Panc1 (cell line): ENCODE measurements around the gene CROCC2.

Experiments
- POLR2AphosphoS5 ChIP-seq: IDR thresholded peaks from 2 replicates; pipeline ENCODE4 v1.6.1; 2012; ENCODE audit warnings: mild to moderate bottlenecking, low read depth, low read length, moderate library complexity
- TCF7L2 ChIP-seq: IDR thresholded peaks from 2 replicates; pipeline ENCODE4 v1.6.1; 2011; ENCODE audit warnings: mild to moderate bottlenecking, low read depth, low read length, inconsistent platforms
- TF ChIP-seq, protein P1 (sequence below): fragments of 450-650 bp; IDR thresholded peaks from 2 replicates; pipeline ENCODE4 v1.5.1; 2017; ENCODE audit warnings: mild to moderate bottlenecking

DNA sequence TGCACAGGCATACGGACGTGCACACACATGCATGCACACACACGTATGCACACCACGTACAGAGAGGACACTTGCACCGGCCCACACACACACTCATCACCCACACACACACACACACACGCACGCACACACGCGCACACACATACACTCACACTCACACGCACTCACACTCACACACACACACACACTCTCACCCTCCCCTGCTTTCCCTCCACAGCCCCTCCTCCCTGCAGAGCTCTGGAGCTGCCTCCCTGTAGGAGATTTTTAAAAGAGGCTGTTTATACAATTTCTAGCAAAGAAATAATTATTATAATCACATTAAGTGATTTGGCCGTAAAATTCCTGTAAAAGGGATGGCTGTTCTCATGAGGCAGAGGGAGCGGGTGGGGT is 55.8 kb downstream of the CROCC2 start:
- TF ChIP-seq, protein P1, sequence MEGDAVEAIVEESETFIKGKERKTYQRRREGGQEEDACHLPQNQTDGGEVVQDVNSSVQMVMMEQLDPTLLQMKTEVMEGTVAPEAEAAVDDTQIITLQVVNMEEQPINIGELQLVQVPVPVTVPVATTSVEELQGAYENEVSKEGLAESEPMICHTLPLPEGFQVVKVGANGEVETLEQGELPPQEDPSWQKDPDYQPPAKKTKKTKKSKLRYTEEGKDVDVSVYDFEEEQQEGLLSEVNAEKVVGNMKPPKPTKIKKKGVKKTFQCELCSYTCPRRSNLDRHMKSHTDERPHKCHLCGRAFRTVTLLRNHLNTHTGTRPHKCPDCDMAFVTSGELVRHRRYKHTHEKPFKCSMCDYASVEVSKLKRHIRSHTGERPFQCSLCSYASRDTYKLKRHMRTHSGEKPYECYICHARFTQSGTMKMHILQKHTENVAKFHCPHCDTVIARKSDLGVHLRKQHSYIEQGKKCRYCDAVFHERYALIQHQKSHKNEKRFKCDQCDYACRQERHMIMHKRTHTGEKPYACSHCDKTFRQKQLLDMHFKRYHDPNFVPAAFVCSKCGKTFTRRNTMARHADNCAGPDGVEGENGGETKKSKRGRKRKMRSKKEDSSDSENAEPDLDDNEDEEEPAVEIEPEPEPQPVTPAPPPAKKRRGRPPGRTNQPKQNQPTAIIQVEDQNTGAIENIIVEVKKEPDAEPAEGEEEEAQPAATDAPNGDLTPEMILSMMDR = no peak
- TF ChIP-seq POLR2AphosphoS5 (no peak), TCF7L2 (no peak)
